ACC112 (cell line): Measurements from ENCODE around the gene CLDN19.
A peak's percentile ranks its signal among the peaks of the same experiment; 100 is the strongest.
"Not testable (repeated sequence)": the region's sequence is repeated elsewhere in the genome, so short reads cannot be mapped to it uniquely, and the experiment has no call there.

ENCODE experiments used
- H2AFZ ChIP-seq: fragments of 200-600 bp; sonication (generic); one replicate; pipeline ENCODE4 v1.6.0; 2017; ENCODE audit warnings: antibody characterized with exemption, low read length; ENCODE audit not compliant: unreplicated experiment
- H3K27ac ChIP-seq: fragments of 200-600 bp; sonication (generic); 2 replicates; pipeline ENCODE4 v1.5.1; 2014; ENCODE audit warnings: low read depth, mild to moderate bottlenecking, antibody characterized with exemption, low read length, moderate library complexity
- H3K27me3 ChIP-seq: fragments of 200-600 bp; sonication (generic); 2 replicates; pipeline ENCODE4 v1.6.1; 2014; ENCODE audit warnings: mild to moderate bottlenecking, antibody characterized with exemption, low read length, moderate library complexity, mixed read lengths; ENCODE audit not compliant: insufficient read depth
- H3K36me3 ChIP-seq: fragments of 200-600 bp; sonication (generic); 2 replicates; pipeline ENCODE4 v1.6.1; 2016; ENCODE audit warnings: mild to moderate bottlenecking, antibody characterized with exemption, low read length, moderate library complexity, mixed read lengths; ENCODE audit not compliant: insufficient read depth
- H3K4me1 ChIP-seq: fragments of 200-600 bp; sonication (generic); one replicate; pipeline ENCODE4 v1.6.1; 2016; ENCODE audit warnings: low read length, mixed read lengths; ENCODE audit not compliant: insufficient read depth, unreplicated experiment, control insufficient read depth
- H3K4me3 ChIP-seq: fragments of 200-600 bp; sonication (generic); 2 replicates; pipeline ENCODE4 v1.5.1; 2014; ENCODE audit warnings: mild to moderate bottlenecking, low read depth, low read length
- H3K79me2 ChIP-seq: fragments of 200-600 bp; sonication (generic); one replicate; pipeline ENCODE4 v1.6.0; 2016; ENCODE audit warnings: low read length; ENCODE audit not compliant: control insufficient read depth, unreplicated experiment, insufficient read depth

CLDN19 gene

GRCh38 chr1:42759114-42759513, 19.1 kb upstream of the CLDN19 start:
- Histone ChIP-seq H3K4me3 (no peak overlapping the region), H3K4me1 (no peaks in the 10 kb centered on the region), H2AFZ (no peak overlapping the region), H3K36me3 (peaks cover 23% of the 10 kb centered on the region), H3K27ac (no peak overlapping the region), H3K79me2 (peaks cover 21% of the 10 kb centered on the region), H3K27me3 (no peaks in the 10 kb centered on the region)

GRCh38 chr1:42758641-42759040, 18.6 kb upstream of the CLDN19 start:
- H3K4me3 ChIP-seq = no peak overlapping the region
- H3K27ac ChIP-seq = no peak overlapping the region
- H3K36me3 ChIP-seq = peaks cover 23% of the 10 kb centered on the region
- H3K4me1 ChIP-seq = no peaks in the 10 kb centered on the region
- H3K79me2 ChIP-seq = peaks cover 16% of the 10 kb centered on the region
- no peaks in the 10 kb centered on the region for H3K27me3 ChIP-seq
- no peak overlapping the region for H2AFZ ChIP-seq

GRCh38 chr1:42757892-42758275, 17.8 kb upstream of the CLDN19 start:
- H3K4me3 ChIP-seq = no peak overlapping the region
- H3K36me3 ChIP-seq = peaks cover 23% of the 10 kb centered on the region
- no peak overlapping the region for H2AFZ ChIP-seq
- H3K4me1 ChIP-seq = peaks cover 6% of the 10 kb centered on the region
- H3K27ac ChIP-seq = no peak overlapping the region
- H3K27me3 ChIP-seq = no peaks in the 10 kb centered on the region
- H3K79me2 ChIP-seq = peaks cover 9% of the 10 kb centered on the region

GRCh38 chr1:42756956-42757891, 17.2 kb upstream of the CLDN19 start:
- peaks cover 29% of the 10 kb centered on the region for H3K36me3 ChIP-seq
- H3K4me1 ChIP-seq = peaks cover 9% of the 10 kb centered on the region
- H3K79me2 ChIP-seq = peaks cover 3% of the 10 kb centered on the region
- H3K27me3 ChIP-seq = no peaks in the 10 kb centered on the region
- H3K27ac ChIP-seq = no peak overlapping the region
- no peak overlapping the region for H3K4me3 ChIP-seq
- H2AFZ ChIP-seq = no peak overlapping the region

GRCh38 chr1:42753070-42753469, 13.0 kb upstream of the CLDN19 start:
- H2AFZ ChIP-seq = peak overlapping the region; percentile 64
- H3K79me2 ChIP-seq = no peaks in the 10 kb centered on the region
- H3K36me3 ChIP-seq = peaks cover 20% of the 10 kb centered on the region
- H3K27me3 ChIP-seq = no peaks in the 10 kb centered on the region
- peak overlapping the region; percentile 73 for H3K27ac ChIP-seq
- H3K4me3 ChIP-seq = peak overlapping the region; percentile 55; the same call in 1 of the 2 replicates
- peaks cover 9% of the 10 kb centered on the region for H3K4me1 ChIP-seq

GRCh38 chr1:42752284-42752683, 12.2 kb upstream of the CLDN19 start:
- Histone ChIP-seq H3K36me3 (peaks cover 20% of the 10 kb centered on the region), H2AFZ (no peak overlapping the region), H3K4me1 (peaks cover 9% of the 10 kb centered on the region), H3K27me3 (no peaks in the 10 kb centered on the region), H3K4me3 (no peak overlapping the region), H3K79me2 (no peaks in the 10 kb centered on the region), H3K27ac (peak overlapping the region; percentile 73; the same call in 1 of the 2 replicates)

GRCh38 chr1:42751511-42752070, 11.6 kb upstream of the CLDN19 start:
- not testable (repeated sequence) for H3K27me3 ChIP-seq, H3K27ac ChIP-seq, H3K4me3 ChIP-seq, H2AFZ ChIP-seq, H3K79me2 ChIP-seq, H3K4me1 ChIP-seq
- H3K36me3 ChIP-seq = peaks cover 18% of the 10 kb centered on the region

GRCh38 chr1:42750041-42750440, 10.0 kb upstream of the CLDN19 start:
- H2AFZ ChIP-seq = no peak overlapping the region
- H3K27ac ChIP-seq = no peak overlapping the region
- peaks cover 16% of the 10 kb centered on the region for H3K36me3 ChIP-seq
- no peaks in the 10 kb centered on the region for H3K79me2 ChIP-seq
- H3K4me3 ChIP-seq = no peak overlapping the region
- H3K4me1 ChIP-seq = peaks cover 9% of the 10 kb centered on the region
- no peaks in the 10 kb centered on the region for H3K27me3 ChIP-seq

GRCh38 chr1:42748461-42749410, 8.7 kb upstream of the CLDN19 start:
- Histone ChIP-seq H3K4me3 (no peak overlapping the region), H2AFZ (no peak overlapping the region), H3K4me1 (peaks cover 9% of the 10 kb centered on the region), H3K27ac (no peak overlapping the region), H3K79me2 (no peaks in the 10 kb centered on the region), H3K27me3 (no peaks in the 10 kb centered on the region), H3K36me3 (peaks cover 13% of the 10 kb centered on the region)

- Histone ChIP-seq H3K36me3 (peaks cover 13% of the 10 kb centered on the region), H3K79me2 (no peaks in the 10 kb centered on the region), H3K27me3 (no peaks in the 10 kb centered on the region), H3K4me1 (peaks cover 4% of the 10 kb centered on the region), H2AFZ (no peak overlapping the region), H3K27ac (no peak overlapping the region), H3K4me3 (no peak overlapping the region)
Measured at GRCh38 chr1:42748021-42748420, 8.0 kb upstream of the CLDN19 start.
